ENCODE data around the gene ANXA2.
A peak's percentile ranks its signal among the peaks of the same experiment; 100 is the strongest.

ANXA2 gene

GRCh38 chr15:60391722-60392315 lies 6.0 kb downstream of the ANXA2 start:
- H3K4me3 ChIP-seq (ENCODE audit: low read depth, low read length): peak overlapping the region; percentile 33
- DNase-seq (ENCODE audit: low read depth): no peak

- DNase-seq (ENCODE audit: low read depth): peak; percentile 66
- peak overlapping the region; percentile 33 for H3K4me3 ChIP-seq (ENCODE audit: low read depth, low read length)
Observed at GRCh38 chr15:60390871-60391501, 6.8 kb downstream of the ANXA2 start.

GRCh38 chr15:60390231-60390630 lies 7.6 kb downstream of the ANXA2 start:
- peak overlapping the region; percentile 28 for H3K4me3 ChIP-seq (ENCODE audit: low read depth, low read length)
- no peak for DNase-seq (ENCODE audit: low read depth)

GRCh38 chr15:60389261-60390077 lies 8.3 kb downstream of the ANXA2 start:
- peak overlapping the region; percentile 18 for H3K4me3 ChIP-seq (ENCODE audit: low read depth, low read length)
- no peak for DNase-seq (ENCODE audit: low read depth)

GRCh38 chr15:60387321-60387720 lies 10.5 kb downstream of the ANXA2 start:
- no peak for DNase-seq (ENCODE audit: low read depth)
- no peak overlapping the region for H3K4me3 ChIP-seq (ENCODE audit: low read depth, low read length)

GRCh38 chr15:60386615-60387014 lies 11.2 kb downstream of the ANXA2 start:
- DNase-seq (ENCODE audit: low read depth): no peak
- H3K4me3 ChIP-seq (ENCODE audit: low read depth, low read length): no peak overlapping the region

- no peak overlapping the region for H3K4me3 ChIP-seq (ENCODE audit: low read depth, low read length)
- no peak for DNase-seq (ENCODE audit: low read depth)
Observed at GRCh38 chr15:60385620-60386552, 11.9 kb downstream of the ANXA2 start.

GRCh38 chr15:60384526-60385126 lies 13.2 kb downstream of the ANXA2 start:
- DNase-seq (ENCODE audit: low read depth): no peak

GRCh38 chr15:60384053-60384452 lies 13.7 kb downstream of the ANXA2 start:
- H3K4me3 ChIP-seq (ENCODE audit: low read depth, low read length): no peak overlapping the region
- DNase-seq (ENCODE audit: low read depth): no peak

More at GRCh38 chr15:60384526-60385126, 13.2 kb downstream of the ANXA2 start:
- H3K4me3 ChIP-seq (ENCODE audit: low read depth, low read length): no peak overlapping the region

GRCh38 chr15:60382773-60383674 lies 14.8 kb downstream of the ANXA2 start:
- H3K4me3 ChIP-seq (ENCODE audit: low read depth, low read length): no peak overlapping the region
- DNase-seq (ENCODE audit: low read depth): no peak

- no peak overlapping the region for H3K4me3 ChIP-seq (ENCODE audit: low read depth, low read length)
- no peak for DNase-seq (ENCODE audit: low read depth)
Observed at GRCh38 chr15:60381148-60381788, 16.5 kb downstream of the ANXA2 start.

GRCh38 chr15:60379525-60380274 lies 18.1 kb downstream of the ANXA2 start:
- peak; percentile 94 for DNase-seq (ENCODE audit: low read depth)
- H3K4me3 ChIP-seq (ENCODE audit: low read depth, low read length): no peak overlapping the region

GRCh38 chr15:60379185-60379524 lies 18.6 kb downstream of the ANXA2 start:
- no peak overlapping the region for H3K4me3 ChIP-seq (ENCODE audit: low read depth, low read length)
- DNase-seq (ENCODE audit: low read depth): no peak

GRCh38 chr15:60376677-60377095 lies 21.1 kb downstream of the ANXA2 start:
- no peak for DNase-seq (ENCODE audit: low read depth)
- no peak overlapping the region for H3K4me3 ChIP-seq (ENCODE audit: low read depth, low read length)

- no peak overlapping the region for H3K4me3 ChIP-seq (ENCODE audit: low read depth, low read length)
- DNase-seq (ENCODE audit: low read depth): no peak
Observed at GRCh38 chr15:60375306-60375705, 22.5 kb downstream of the ANXA2 start.

- H3K4me3 ChIP-seq (ENCODE audit: low read depth, low read length): no peak overlapping the region
- peak; percentile 97 for DNase-seq (ENCODE audit: low read depth)
Observed at GRCh38 chr15:60374628-60375081, 23.1 kb downstream of the ANXA2 start.

- no peak overlapping the region for H3K4me3 ChIP-seq (ENCODE audit: low read depth, low read length)
- no peak for DNase-seq (ENCODE audit: low read depth)
Observed at GRCh38 chr15:60374209-60374608, 23.6 kb downstream of the ANXA2 start.

Data from skeletal muscle cell (primary cell).